Neuron (in vitro differentiated cells): ENCODE data around the gene SRGAP3.

Experiments
- H2AFZ ChIP-seq: one replicate; pipeline ENCODE4 v1.6.1; 2013; ENCODE audit warnings: low read depth, mild to moderate bottlenecking, inconsistent platforms, low read length, moderate library complexity
- H3K27me3 ChIP-seq: one replicate; pipeline ENCODE4 v1.6.1; 2013; ENCODE audit warnings: low read length; ENCODE audit not compliant: insufficient read depth
- H3K36me3 ChIP-seq: one replicate; pipeline ENCODE4 v1.6.1; 2013; ENCODE audit warnings: low read length; ENCODE audit not compliant: insufficient read depth
- H3K4me1 ChIP-seq: one replicate; pipeline ENCODE4 v1.6.1; 2013; ENCODE audit warnings: low read length; ENCODE audit not compliant: insufficient read depth
- H3K4me3 ChIP-seq: 2 replicates; pipeline ENCODE4 v1.5.1; 2013; ENCODE audit warnings: mild to moderate bottlenecking, low read length, moderate library complexity
- H3K9me3 ChIP-seq: one replicate; pipeline ENCODE4 v1.6.1; 2013; ENCODE audit warnings: low read length

Gene SRGAP3

DNA sequence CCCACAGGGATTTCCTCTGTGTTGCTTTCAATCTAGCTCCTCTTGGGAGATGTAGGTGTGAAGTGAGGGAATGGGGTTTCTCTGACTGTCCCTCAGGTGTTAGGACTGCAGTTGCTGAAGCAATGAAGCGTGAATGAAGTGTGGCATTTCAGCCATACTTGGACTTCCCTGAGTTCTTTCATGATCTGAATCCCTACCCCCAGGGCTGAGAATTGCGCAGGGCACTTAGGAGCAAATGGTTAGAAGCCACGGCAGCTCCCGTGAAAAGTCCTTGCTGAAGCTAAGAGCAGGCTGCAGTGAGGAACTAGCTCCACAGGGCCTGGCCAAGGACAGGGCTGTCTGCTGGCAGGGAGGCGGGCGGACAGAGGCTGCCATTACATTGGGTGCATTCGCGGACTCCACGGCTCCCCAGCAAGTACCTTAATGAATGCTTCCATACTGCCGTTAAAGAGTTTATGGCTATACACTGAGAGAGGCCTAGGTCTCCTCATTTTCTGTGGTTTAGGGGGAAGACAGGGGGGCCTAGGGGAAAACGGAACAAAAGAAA lies 217.1 kb downstream of the SRGAP3 start:
- Histone ChIP-seq H3K4me3 (no peak overlapping the region), H3K36me3 (peaks cover 57% of the 10 kb centered on the region), H2AFZ (no peak overlapping the region), H3K4me1 (peaks cover 3% of the 10 kb centered on the region), H3K9me3 (no peaks in the 10 kb centered on the region), H3K27me3 (no peaks in the 10 kb centered on the region)

DNA sequence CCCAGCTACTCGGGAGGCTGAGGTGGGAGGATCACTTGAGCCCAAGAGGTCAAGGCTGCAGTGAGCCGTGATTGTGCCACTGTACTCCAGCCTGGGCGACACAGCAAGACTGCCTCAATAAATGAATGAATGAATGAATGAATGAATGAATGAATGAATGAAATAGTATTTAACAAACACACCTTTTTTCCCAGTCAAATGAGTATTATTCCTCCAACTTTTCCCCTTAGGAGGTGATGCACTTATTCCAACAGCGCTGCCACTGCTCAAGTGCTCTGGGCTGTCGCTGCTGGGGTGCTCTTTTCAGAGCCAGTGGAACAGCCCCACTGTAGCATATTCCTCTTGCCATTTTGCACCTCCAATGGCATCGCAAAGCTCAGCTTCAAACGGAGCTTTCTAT lies 219.4 kb downstream of the SRGAP3 start:
- Histone ChIP-seq H3K27me3 (no peaks in the 10 kb centered on the region), H3K4me1 (no peaks in the 10 kb centered on the region), H3K4me3 (no peak overlapping the region), H3K36me3 (peaks cover 60% of the 10 kb centered on the region), H2AFZ (no peak overlapping the region), H3K9me3 (no peaks in the 10 kb centered on the region)

DNA sequence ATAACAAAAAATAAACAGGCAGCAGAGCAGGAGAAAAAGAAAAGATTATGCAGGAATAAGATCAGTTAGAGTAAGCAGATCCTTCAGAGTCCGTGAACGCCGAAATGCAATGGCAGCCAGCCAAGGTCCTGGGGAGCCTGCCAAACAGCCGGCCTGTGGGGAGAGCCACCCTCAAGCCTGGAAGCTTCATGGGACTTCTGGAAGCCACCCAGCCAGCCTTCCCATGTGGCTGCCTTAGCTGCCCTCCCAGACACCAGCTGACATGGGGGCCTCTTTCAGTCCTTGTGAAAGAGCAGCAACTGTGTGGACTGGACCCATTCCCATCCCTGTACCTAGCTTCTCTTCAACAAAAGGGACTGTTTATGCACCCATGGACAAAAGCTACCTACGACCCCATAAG lies 221.3 kb downstream of the SRGAP3 start:
- no peak overlapping the region for H3K4me3 ChIP-seq
- H3K27me3 ChIP-seq = no peaks in the 10 kb centered on the region
- no peak overlapping the region for H2AFZ ChIP-seq

DNA sequence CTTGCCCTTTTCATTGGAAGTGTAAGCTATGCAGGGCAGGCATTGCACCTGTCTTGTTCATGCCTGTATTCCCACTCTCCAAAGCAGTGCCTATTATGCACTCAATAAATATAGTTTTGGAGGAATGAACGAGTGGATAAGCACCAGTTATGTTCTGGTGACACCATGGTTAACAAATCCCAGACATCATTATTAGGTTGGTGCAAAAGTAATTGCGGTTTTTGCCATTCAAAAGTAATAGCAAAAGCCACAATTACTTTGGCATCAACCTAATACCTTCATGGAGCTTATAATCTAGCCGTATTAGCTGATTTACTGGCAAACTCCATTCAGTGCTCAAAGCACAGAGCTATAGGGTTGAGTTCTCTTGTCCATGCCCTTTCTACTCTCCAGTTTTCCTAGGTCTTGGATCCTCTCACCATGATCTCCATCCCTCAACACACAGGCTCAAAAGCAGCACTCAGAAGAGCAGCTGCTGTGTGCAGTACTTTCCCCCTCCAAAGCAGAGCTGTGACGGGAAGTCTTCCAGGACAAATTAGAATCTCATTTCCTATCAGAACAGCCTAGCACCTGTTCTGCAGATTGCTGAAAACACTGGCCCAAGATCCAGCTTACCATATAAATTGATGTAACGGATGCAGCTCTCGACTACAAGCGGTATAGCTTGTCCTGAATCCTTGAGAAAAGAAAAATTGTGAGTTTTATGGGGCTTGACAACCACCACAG lies 223.0 kb downstream of the SRGAP3 start:
- Histone ChIP-seq H3K36me3 (peaks cover 59% of the 10 kb centered on the region), H3K9me3 (no peaks in the 10 kb centered on the region), H3K27me3 (no peaks in the 10 kb centered on the region), H3K4me3 (no peak overlapping the region), H2AFZ (no peak overlapping the region), H3K4me1 (peaks cover 19% of the 10 kb centered on the region)

More for the DNA sequence above, 221.3 kb downstream of the SRGAP3 start:
- Histone ChIP-seq H3K36me3 (peaks cover 63% of the 10 kb centered on the region), H3K9me3 (no peaks in the 10 kb centered on the region), H3K4me1 (peaks cover 7% of the 10 kb centered on the region)

DNA sequence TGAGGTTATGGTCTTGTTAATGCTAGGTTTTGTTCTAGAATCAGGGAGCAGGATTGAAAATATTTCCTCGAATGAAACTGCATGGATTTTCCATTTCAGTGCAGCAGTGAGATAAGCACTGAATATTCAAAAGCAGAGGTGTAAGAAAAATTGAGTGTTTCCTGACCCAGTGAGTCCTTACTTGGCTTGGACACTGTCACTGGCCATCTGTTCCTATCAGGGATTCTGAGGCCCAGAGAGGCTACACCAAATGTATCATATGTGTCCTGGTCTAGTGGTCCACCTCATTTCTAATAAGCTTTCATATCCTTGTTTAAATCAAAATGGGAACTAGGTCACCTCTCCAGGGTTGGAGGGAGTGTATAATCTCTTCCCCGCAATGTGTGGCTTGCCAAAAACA lies 225.1 kb downstream of the SRGAP3 start:
- Histone ChIP-seq H2AFZ (no peak overlapping the region), H3K36me3 (peaks cover 72% of the 10 kb centered on the region), H3K4me1 (peaks cover 26% of the 10 kb centered on the region), H3K9me3 (no peaks in the 10 kb centered on the region), H3K4me3 (no peak overlapping the region), H3K27me3 (no peaks in the 10 kb centered on the region)

DNA sequence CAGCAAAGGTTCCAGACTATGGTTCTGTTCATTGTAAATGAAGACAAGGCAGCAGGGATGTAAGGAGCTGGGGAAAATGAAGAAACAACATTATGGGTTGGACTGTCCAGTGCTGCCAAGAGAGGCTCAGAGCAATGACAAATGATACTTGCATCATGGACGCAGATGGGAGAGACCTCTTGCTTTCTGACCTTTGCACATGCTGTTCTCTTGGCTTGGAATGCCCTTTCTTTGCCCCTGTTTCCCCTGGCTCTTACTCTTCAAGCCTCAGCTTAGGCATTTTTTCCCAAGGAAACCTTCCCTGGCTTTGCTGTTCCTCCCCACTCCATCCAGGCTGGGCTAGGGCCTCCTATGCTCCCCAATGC lies 226.2 kb downstream of the SRGAP3 start:
- Histone ChIP-seq H3K27me3 (no peaks in the 10 kb centered on the region), H2AFZ (no peak overlapping the region), H3K4me1 (peaks cover 29% of the 10 kb centered on the region), H3K36me3 (peaks cover 79% of the 10 kb centered on the region), H3K4me3 (no peak overlapping the region), H3K9me3 (no peaks in the 10 kb centered on the region)

DNA sequence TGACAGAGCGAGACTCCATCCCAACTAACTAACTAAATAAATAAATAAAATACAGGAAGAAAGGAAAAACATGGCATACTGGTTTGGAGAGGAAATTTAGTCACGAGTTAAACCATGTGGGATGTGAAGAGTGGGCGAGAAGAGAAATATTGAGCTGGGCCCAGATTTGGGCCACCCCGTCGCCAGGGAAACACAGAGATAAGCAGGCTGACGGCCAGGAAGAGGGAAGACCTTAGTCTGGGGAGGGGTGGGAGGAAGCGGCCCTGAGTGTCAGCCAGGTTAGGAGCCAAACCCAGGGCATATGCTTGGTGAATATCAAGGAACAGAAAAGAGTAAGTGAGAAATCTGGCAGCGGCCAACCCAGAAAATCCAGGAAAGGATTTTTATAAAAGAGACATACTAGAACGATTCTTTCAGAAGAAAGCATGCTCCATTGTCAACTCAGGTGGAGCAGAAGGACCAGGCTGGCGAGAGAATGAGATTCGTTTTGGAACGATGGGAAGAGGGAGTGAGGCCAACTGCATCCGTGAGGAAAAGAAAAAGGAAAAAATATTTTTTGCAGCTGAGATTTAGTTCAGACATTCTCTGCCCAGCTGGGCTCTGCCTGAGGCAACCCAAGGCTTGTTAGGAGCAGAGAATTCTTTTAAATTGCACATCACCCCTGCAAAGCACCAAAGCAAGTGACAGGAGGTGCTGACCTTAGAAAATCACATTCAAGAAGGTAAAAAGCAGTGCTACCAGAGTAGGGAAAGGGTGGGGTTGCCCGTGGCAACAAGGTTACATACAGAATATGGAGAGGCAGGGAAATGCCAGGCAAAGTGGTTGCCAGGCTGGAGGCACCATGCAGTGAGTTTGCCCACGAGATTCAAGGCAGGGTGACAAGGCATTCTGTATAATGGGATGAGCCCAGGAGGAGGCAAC lies 226.9 kb downstream of the SRGAP3 start:
- Histone ChIP-seq H3K36me3 (peaks cover 81% of the 10 kb centered on the region), H3K4me1 (peaks cover 29% of the 10 kb centered on the region), H3K9me3 (no peaks in the 10 kb centered on the region), H3K27me3 (no peaks in the 10 kb centered on the region), H3K4me3 (no peak overlapping the region), H2AFZ (no peak overlapping the region)

DNA sequence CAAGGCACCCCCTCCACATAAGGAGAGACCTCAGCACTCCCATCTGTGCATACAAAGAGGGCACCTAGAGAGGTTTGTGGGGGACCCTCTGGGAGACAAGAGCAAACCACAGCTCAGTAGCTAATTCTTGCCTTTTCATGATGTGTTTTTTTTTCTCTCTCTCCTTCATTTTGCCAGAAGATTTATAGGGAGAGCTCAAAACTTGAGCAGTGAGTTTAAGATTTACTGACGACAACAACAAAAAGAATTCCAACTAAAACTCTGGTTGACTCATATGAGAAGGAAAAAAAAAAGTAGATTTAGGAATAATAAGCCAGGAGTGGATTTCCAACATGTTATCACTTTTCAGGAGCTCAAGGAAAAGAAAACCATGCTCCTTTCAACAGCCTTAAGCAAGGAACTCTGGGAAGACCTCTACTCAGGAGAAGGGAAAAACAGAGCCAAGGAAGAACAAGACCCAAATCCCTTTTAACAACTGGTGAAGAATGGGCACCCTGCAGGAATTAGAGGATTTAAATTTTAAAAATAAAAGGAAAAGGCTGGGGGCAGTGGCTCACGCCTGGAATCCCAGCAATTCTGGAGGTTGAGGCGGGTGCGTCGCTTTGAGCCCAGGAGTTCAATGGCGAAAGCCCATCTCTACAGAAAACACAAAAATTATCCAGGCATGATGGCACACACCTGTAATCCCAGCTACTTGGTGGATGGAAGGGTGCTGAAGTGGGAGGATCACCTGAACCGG lies 228.0 kb downstream of the SRGAP3 start:
- Histone ChIP-seq H2AFZ (no peak overlapping the region), H3K9me3 (no peaks in the 10 kb centered on the region), H3K27me3 (no peaks in the 10 kb centered on the region), H3K4me3 (no peak overlapping the region), H3K36me3 (peaks cover 81% of the 10 kb centered on the region), H3K4me1 (peaks cover 29% of the 10 kb centered on the region)

DNA sequence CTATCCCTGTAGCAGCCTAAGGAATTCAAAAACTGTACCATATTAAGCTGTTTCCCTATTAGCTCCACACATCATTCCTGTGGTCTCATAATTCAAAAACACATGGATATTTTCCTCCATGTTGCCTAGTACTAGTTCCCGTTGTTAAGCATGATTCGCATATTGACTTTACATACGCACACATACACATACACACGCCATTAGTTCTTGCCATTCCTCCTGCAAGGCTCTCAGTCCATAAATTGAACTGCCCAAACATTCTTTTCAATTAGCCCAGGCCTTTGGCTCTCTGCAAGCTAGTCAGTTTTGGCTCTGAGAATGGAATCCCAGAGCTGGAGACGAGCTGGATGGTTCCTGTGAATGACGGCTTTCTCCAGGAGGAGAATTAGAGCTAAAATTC lies 229.0 kb downstream of the SRGAP3 start:
- no peak overlapping the region for H2AFZ ChIP-seq

DNA sequence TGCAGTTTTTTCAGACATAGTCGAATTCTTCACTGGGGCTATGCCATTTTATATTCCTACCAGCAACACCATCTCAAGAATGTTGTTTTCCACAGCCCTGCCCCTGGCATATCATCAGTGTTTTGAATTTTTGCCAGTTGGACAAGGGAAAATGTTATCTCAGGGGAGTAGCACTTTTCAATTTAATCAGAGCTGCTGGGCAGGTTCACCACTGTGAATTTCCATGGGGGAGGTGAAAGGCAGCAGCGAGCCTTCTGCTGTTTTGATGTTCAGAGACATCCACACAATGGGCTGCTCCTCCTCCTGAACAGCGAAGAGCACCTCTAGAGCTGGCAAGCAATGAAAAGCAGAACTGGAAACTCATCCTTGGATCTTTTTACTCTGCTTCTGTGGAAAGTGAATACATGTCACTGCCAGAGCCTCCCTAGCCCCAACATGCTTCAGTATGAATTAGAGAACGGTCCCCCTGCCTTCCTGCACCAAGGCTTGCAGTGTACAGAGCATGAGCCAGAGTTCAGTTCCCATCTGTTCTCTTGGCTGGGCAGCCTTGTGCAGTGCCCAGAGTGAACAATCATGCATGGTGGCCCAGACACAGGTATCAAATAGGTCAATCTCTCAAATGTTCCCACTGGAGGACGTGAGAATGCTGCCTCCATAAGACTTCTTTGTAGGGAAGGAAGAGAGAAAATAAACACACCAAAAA lies 230.0 kb downstream of the SRGAP3 start:
- peaks cover 29% of the 10 kb centered on the region for H3K4me1 ChIP-seq
- no peaks in the 10 kb centered on the region for H3K9me3 ChIP-seq
- peaks cover 81% of the 10 kb centered on the region for H3K36me3 ChIP-seq
- no peak overlapping the region for H2AFZ ChIP-seq
- H3K4me3 ChIP-seq = no peak overlapping the region
- H3K27me3 ChIP-seq = no peaks in the 10 kb centered on the region

More for the DNA sequence above, 229.0 kb downstream of the SRGAP3 start:
- peaks cover 81% of the 10 kb centered on the region for H3K36me3 ChIP-seq
- H3K27me3 ChIP-seq = no peaks in the 10 kb centered on the region
- H3K9me3 ChIP-seq = no peaks in the 10 kb centered on the region
- H3K4me1 ChIP-seq = peaks cover 29% of the 10 kb centered on the region
- no peak overlapping the region for H3K4me3 ChIP-seq

DNA sequence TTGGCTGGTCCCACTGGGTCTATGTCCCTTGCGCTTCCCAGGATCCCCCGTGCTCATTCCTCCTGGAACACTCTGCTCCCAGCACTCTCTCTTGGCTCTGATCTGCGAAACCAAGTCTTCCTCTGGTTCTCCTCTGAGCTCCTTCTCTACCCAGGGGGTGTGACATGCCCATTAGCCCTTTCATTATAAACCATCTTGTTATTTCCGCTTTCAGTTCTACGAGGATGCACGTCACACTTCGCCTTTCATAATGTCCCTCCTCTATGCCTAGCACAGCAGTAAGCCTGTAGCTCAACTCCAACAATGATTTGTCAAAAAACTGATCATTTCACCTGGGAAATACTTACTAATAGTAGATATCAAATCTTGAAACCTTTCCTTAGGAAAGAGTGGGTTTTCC lies 234.2 kb downstream of the SRGAP3 start:
- Histone ChIP-seq H3K9me3 (peaks cover 2% of the 10 kb centered on the region), H3K4me1 (peaks cover 10% of the 10 kb centered on the region), H3K36me3 (peaks cover 98% of the 10 kb centered on the region), H2AFZ (no peak overlapping the region), H3K27me3 (no peaks in the 10 kb centered on the region), H3K4me3 (no peak overlapping the region)

DNA sequence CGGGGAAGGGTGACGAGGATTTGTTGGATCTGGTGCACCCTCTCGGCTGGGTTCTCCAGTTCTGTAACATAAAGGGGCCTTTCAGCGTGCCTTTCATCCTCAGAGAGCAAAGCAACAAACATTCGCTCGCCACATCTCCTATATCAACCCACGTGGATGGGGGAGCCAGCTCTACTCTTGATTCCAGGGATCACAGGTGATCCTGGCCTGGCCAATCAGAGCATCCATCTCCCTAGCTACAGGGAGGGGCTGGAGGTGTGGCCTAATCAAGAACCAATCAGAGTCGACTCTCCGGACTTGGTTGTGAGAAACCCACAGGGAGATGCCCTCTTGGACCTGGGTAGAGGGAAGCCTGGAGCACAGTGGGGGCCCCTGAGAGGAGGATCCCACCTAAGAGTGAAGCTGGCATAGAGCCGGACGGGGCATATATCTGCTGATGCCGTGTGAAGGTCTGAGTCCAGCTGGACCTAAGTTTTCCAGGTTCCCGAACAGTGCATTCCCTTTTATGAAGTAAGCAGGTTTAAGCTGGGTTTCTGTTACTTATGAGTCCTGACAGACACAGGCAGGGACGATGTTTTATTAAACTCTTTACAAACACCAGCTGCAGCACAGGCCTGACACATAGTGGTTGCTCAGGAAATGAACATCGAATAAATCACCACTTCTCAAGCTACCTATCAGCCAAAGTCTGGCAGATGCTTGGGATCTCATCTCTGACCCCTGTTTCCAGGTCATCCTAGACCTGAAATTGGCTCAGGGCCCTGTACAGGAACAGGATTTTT lies 235.5 kb downstream of the SRGAP3 start:
- Histone ChIP-seq H2AFZ (no peak overlapping the region), H3K4me1 (no peaks in the 10 kb centered on the region), H3K4me3 (no peak overlapping the region), H3K9me3 (peaks cover 7% of the 10 kb centered on the region), H3K27me3 (no peaks in the 10 kb centered on the region), H3K36me3 (peaks cover 96% of the 10 kb centered on the region)
